Sigmoid colon (tissue), 7 donors: ENCODE results near the gene AKAP5. TPM values are rescaled to one million over a fixed set of nuclear protein-coding genes. Genes with fewer than 3 reads are reported as not detected.

ENCODE experiments used
- DNase-seq: peaks from one replicate; pipeline ENCODE4 v3.0.0-alpha.2; 2019
- H3K27ac ChIP-seq, 4 donors: fragments of 200-600 bp; sonication (generic); one replicate each; pipeline ENCODE4 v1.5.1; 2016 to 2019; ENCODE audit warnings: mild to moderate bottlenecking in 1 of 4
- H3K27me3 ChIP-seq, 3 donors: fragments of 200-600 bp; sonication (generic); one replicate each; pipeline ENCODE4 v1.5.1; 2019; ENCODE audit warnings: mild to moderate bottlenecking in 1 of 3
- H3K36me3 ChIP-seq, 4 donors: fragments of 200-600 bp; sonication (generic); one replicate each; pipeline ENCODE4 v1.5.1; 2016 to 2019
- H3K4me1 ChIP-seq, 4 donors: fragments of 200-600 bp; sonication (generic); one replicate each; pipeline ENCODE4 v1.5.1; 2017 to 2019
- H3K4me3 ChIP-seq, 4 donors: fragments of 200-600 bp; sonication (generic); one replicate each; pipeline ENCODE4 v1.5.1; 2017 to 2019; ENCODE audit warnings: mild to moderate bottlenecking in 2 of 4, moderate library complexity in 1 of 4
- H3K9me3 ChIP-seq, 4 donors: fragments of 200-600 bp in 3 of 4; sonication (generic) in 3 of 4; one replicate each; pipeline versions ENCODE4 v1.5.1 to v1.6.1; 2013 to 2019
- CTCF ChIP-seq, 4 experiments: fragments of 450-650 bp in 3 of 4; fragments of 200-600 bp in 1 of 4; IDR thresholded peaks; one replicate each; pipeline ENCODE4 v1.5.1; 2016 to 2019; ENCODE audit warnings: antibody characterized with exemption in 4 of 4, mild to moderate bottlenecking in 3 of 4, moderate library complexity in 2 of 4
- EP300 ChIP-seq, 4 donors: sonication (generic); formaldehyde crosslinking; IDR thresholded peaks; one replicate each; pipeline ENCODE4 v1.6.1; 2017; ENCODE audit warnings: antibody characterized with exemption in 4 of 4
- POLR2A ChIP-seq, 2 donors: fragments of 450-650 bp; IDR thresholded peaks; one replicate each; pipeline ENCODE4 v1.6.1; 2016; ENCODE audit warnings: antibody characterized with exemption in 2 of 2, mild to moderate bottlenecking in 2 of 2, moderate library complexity in 2 of 2
- POLR2AphosphoS5 ChIP-seq, 4 donors: sonication (generic); formaldehyde crosslinking; IDR thresholded peaks; one replicate each; pipeline ENCODE4 v1.6.1; 2017; ENCODE audit warnings: antibody characterized with exemption in 4 of 4
- WGBS, 2 donors: extraction: QIAGEN DNeasy Blood & Tissue Kit; methylation state at CpG; one replicate each; pipeline ENCODE4 v1.1.7; 2013; 5-methylcytosine and 5-hydroxymethylcytosine counted together
- intact Hi-C: fragments of 100-400 bp; cut with DNase I; formaldehyde crosslinking; loops from one replicate; pipeline ENCODE4 v1.15.1; 2023
- polyA plus RNA-seq, 3 donors: library from polyadenylated mRNA; stranded (reverse); fragments of 200-250 nt; gene quantifications; one replicate each; pipeline ENCODE4 v1.2.3, GENCODE V29; 2013
- total RNA-seq, 4 donors: library from RNA; depleted of rRNA; stranded (reverse); fragments of >200 nt; gene quantifications; one replicate each; pipeline ENCODE4 v1.1.0, GENCODE V29; 2016
- donor health status: healthy with polysubstance abuse.
- donor health status: Bipolar disorder and iron deficiency.
- donor health status: healthy.

AKAP5 gene
- total and polyA plus RNA-seq, 7 donors, result 0.33 to 7.2 (median 1.7) TPM

GRCh38 chr14:64450255-64450654 lies 15.0 kb upstream of the AKAP5 start:
- no peak for DNase-seq
- WGBS, 2 donors, result 54 to 85% methylated on average over 2 of the region's 2 CpGs
- Histone ChIP-seq H3K4me1 (peaks cover 0 to 10% (median 3%) of the 10 kb centered on the region in 4 donors), H3K27ac (no peak overlapping the region), H3K9me3 (no peaks in the 10 kb centered on the region), H3K27me3 (no peaks in the 10 kb centered on the region), H3K36me3 (peaks cover 0 to 72% (median 9%) of the 10 kb centered on the region in 4 donors), H3K4me3 (no peak overlapping the region)
- intact Hi-C loops, result no loop called here
- TF ChIP-seq POLR2AphosphoS5 (IDR thresholded peaks at IDR 0.05), result no peak
- TF ChIP-seq EP300 (IDR thresholded peaks at IDR 0.05), result no peak
- no peak for TF ChIP-seq POLR2A (IDR thresholded peaks at IDR 0.05)
- TF ChIP-seq CTCF (IDR thresholded peaks at IDR 0.05), result no peak

- intact Hi-C loops, result no loop called here
- H3K36me3 ChIP-seq, result peaks cover 0 to 57% (median 7%) of the 10 kb centered on the region in 4 donors
- no peaks in the 10 kb centered on the region for H3K9me3 ChIP-seq
- H3K27ac ChIP-seq, result no peak overlapping the region
- H3K27me3 ChIP-seq, result no peaks in the 10 kb centered on the region
- H3K4me1 ChIP-seq, result no peaks in the 10 kb centered on the region
- H3K4me3 ChIP-seq, result no peak overlapping the region
- no peak for TF ChIP-seq CTCF (IDR thresholded peaks at IDR 0.05)
- no peak for TF ChIP-seq EP300 (IDR thresholded peaks at IDR 0.05)
- TF ChIP-seq POLR2AphosphoS5 (IDR thresholded peaks at IDR 0.05), result no peak
- TF ChIP-seq POLR2A (IDR thresholded peaks at IDR 0.05), result no peak
- WGBS, 2 donors, result 93 to 97% methylated on average over 10 of the region's 10 CpGs
- DNase-seq, result no peak
These were observed 10.6 kb upstream of the AKAP5 start for GRCh38 chr14:64454671-64455070.

- no peaks in the 10 kb centered on the region for H3K27me3 ChIP-seq
- peaks cover 0 to 1% (median under 1%) of the 10 kb centered on the region in 4 donors for H3K4me1 ChIP-seq
- no peaks in the 10 kb centered on the region for H3K9me3 ChIP-seq
- no peak for TF ChIP-seq CTCF (IDR thresholded peaks at IDR 0.05)
- TF ChIP-seq EP300 (IDR thresholded peaks at IDR 0.05), result no peak
- no peak for TF ChIP-seq POLR2A (IDR thresholded peaks at IDR 0.05)
- no peak for TF ChIP-seq POLR2AphosphoS5 (IDR thresholded peaks at IDR 0.05)
- WGBS, 2 donors, result 71 to 73% methylated on average over 4 of the region's 4 CpGs
- H3K4me3 ChIP-seq, result no peak overlapping the region
- H3K27ac ChIP-seq, result no peak overlapping the region
- peaks cover 0 to 15% (median 1%) of the 10 kb centered on the region in 4 donors for H3K36me3 ChIP-seq
- DNase-seq, result no peak
- intact Hi-C loops, result loop anchor here (10.0 kb wide), 1 partner anchor 115 kb away; no protein-coding TSS in a partner anchor
These were observed 5.7 kb upstream of the AKAP5 start for GRCh38 chr14:64459405-64460136.

- intact Hi-C loops, result loop anchor here (10.0 kb wide), 1 partner anchor 116 kb away; no protein-coding TSS in a partner anchor
- Histone ChIP-seq H3K4me1 (peaks cover 0 to 11% (median 5%) of the 10 kb centered on the region in 4 donors), H3K27ac (no peak overlapping the region), H3K4me3 (no peak overlapping the region), H3K36me3 (no peaks in the 10 kb centered on the region), H3K27me3 (no peaks in the 10 kb centered on the region), H3K9me3 (no peaks in the 10 kb centered on the region)
- 85 to 87% methylated on average over 3 of the region's 3 CpGs for WGBS, 2 donors
- TF ChIP-seq CTCF (IDR thresholded peaks at IDR 0.05) (no peak), POLR2A (IDR thresholded peaks at IDR 0.05) (no peak), POLR2AphosphoS5 (IDR thresholded peaks at IDR 0.05) (no peak), EP300 (IDR thresholded peaks at IDR 0.05) (no peak)
- DNase-seq, result no peak
These were observed 4.1 kb upstream of the AKAP5 start for GRCh38 chr14:64461221-64461620.
